ENCODE measurements around the gene DYNLT2. TPM values are rescaled to one million over a fixed set of nuclear protein-coding genes. Genes with fewer than 3 reads are reported as not detected.

The DYNLT2 gene
- total and polyA plus RNA-seq, 2 experiments from 2014 or later: 0.51 to 1.5 TPM

DNA sequence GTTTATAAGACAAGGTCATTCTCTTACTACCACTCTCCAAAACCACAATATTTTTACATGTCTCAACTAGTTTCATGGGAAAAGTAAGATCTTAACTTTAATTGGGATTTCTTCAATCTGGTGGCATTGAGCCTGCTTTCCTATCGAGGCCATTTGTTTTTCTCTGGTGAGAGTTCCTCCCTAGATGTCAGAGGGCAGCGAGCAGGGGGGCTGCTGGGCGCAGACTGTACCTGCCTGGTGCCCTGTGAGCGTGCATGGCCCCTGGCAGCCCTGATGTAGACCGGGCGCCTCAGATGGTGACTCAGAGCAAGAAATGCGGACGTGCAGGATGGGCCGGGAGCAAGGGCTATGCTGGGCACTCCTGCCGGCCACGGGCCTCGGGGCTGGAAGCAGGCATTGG is 27.3 kb upstream of the DYNLT2 start:
- H3K79me2 ChIP-seq (ENCODE audit: insufficient read depth): no peaks in the 10 kb centered on the region
- H3K4me1 ChIP-seq (ENCODE audit: insufficient read depth): no peaks in the 10 kb centered on the region
- no peak overlapping the region for H3K27ac ChIP-seq
- WGBS, 2 experiments (ENCODE audit: low coverage in 1 of 2, low lambda C conversion rate in 2 of 2, missing lambda C conversion rate in 2 of 2): 89 to 93% methylated on average over 12 of the region's 12 CpGs
- H2AFZ ChIP-seq: no peak overlapping the region
- no peaks in the 10 kb centered on the region for H3F3A ChIP-seq (ENCODE audit: insufficient read depth)
- no peak overlapping the region for H3K9ac ChIP-seq
- peaks cover 7% of the 10 kb centered on the region; the same call in 1 of the 2 replicates for H3K36me3 ChIP-seq (ENCODE audit: low read depth)
- no peaks in the 10 kb centered on the region for H3K27me3 ChIP-seq (replicated peaks; ENCODE audit: insufficient read depth)
- no peak for TF ChIP-seq EZH2phosphoT487 (IDR thresholded peaks at IDR 0.05; ENCODE audit: insufficient read depth, low read depth)
- TF ChIP-seq EZH2 (IDR thresholded peaks at IDR 0.05; ENCODE audit: insufficient read depth, poor library complexity, severe bottlenecking): no peak
- no peaks in the 10 kb centered on the region for H3K9me3 ChIP-seq (ENCODE audit: low read depth)
- H4K20me1 ChIP-seq (ENCODE audit: insufficient read depth): no peaks in the 10 kb centered on the region
- no peak overlapping the region for H3K4me3 ChIP-seq
- no peaks in the 10 kb centered on the region for H3K9me2 ChIP-seq (ENCODE audit: insufficient read depth)
- in situ Hi-C loops (cut with MboI): no loop called here
- no peak overlapping the region for H3K4me2 ChIP-seq (ENCODE audit: unreplicated experiment)
- no peak for DNase-seq

GRCh38 chr6:169777896-169778295 is 26.5 kb upstream of the DYNLT2 start:
- in situ Hi-C loops (cut with MboI): no loop called here
- Histone ChIP-seq H4K20me1 (ENCODE audit: insufficient read depth) (no peaks in the 10 kb centered on the region), H3K4me2 (ENCODE audit: unreplicated experiment) (no peak overlapping the region), H3K36me3 (ENCODE audit: low read depth) (peaks cover 10% of the 10 kb centered on the region; the same call in 1 of the 2 replicates), H3K79me2 (ENCODE audit: insufficient read depth) (no peaks in the 10 kb centered on the region), H3K9ac (no peak overlapping the region), H3K4me1 (ENCODE audit: insufficient read depth) (no peaks in the 10 kb centered on the region), H3K9me2 (ENCODE audit: insufficient read depth) (no peaks in the 10 kb centered on the region), H3F3A (ENCODE audit: insufficient read depth) (no peaks in the 10 kb centered on the region), H3K27me3 (replicated peaks; ENCODE audit: insufficient read depth) (no peaks in the 10 kb centered on the region), H3K9me3 (ENCODE audit: low read depth) (no peaks in the 10 kb centered on the region), H2AFZ (no peak overlapping the region), H3K4me3 (no peak overlapping the region), H3K27ac (no peak overlapping the region)
- WGBS, 2 experiments (ENCODE audit: low coverage in 1 of 2, low lambda C conversion rate in 2 of 2, missing lambda C conversion rate in 2 of 2): 93 to 96% methylated on average over 12 of the region's 12 CpGs
- TF ChIP-seq EZH2 (IDR thresholded peaks at IDR 0.05; ENCODE audit: insufficient read depth, poor library complexity, severe bottlenecking) (no peak), EZH2phosphoT487 (IDR thresholded peaks at IDR 0.05; ENCODE audit: insufficient read depth, low read depth) (no peak)
- DNase-seq: no peak

DNA sequence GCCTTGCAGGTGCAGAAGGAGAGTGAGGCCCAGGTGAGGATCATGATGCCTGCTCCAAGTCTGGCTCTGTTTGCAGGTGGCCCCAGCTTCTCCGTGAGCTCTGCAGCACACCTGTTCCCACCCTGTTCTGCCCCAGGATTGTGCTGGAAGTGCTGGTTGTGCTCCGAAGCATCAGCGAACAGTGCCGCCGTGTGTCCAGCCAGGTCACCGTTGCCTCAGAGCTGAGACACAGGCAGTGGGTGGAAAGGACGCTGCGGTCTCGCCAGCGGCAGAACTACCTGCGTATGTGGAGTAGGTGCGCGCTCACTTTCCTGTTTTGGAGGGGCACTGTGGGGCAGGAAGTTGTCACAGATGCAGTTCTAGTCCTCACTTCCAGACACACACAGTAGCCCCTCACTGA is 25.0 kb upstream of the DYNLT2 start:
- H3K4me2 ChIP-seq (ENCODE audit: unreplicated experiment): no peak overlapping the region
- H3K79me2 ChIP-seq (ENCODE audit: insufficient read depth): no peaks in the 10 kb centered on the region
- no peaks in the 10 kb centered on the region for H3K9me3 ChIP-seq (ENCODE audit: low read depth)
- TF ChIP-seq EZH2 (IDR thresholded peaks at IDR 0.05; ENCODE audit: insufficient read depth, poor library complexity, severe bottlenecking) (no peak), EZH2phosphoT487 (IDR thresholded peaks at IDR 0.05; ENCODE audit: insufficient read depth, low read depth) (no peak)
- H3K4me1 ChIP-seq (ENCODE audit: insufficient read depth): no peaks in the 10 kb centered on the region
- no peaks in the 10 kb centered on the region for H3K27me3 ChIP-seq (replicated peaks; ENCODE audit: insufficient read depth)
- in situ Hi-C loops (cut with MboI): no loop called here
- no peak overlapping the region for H3K9ac ChIP-seq
- no peaks in the 10 kb centered on the region for H3K9me2 ChIP-seq (ENCODE audit: insufficient read depth)
- no peaks in the 10 kb centered on the region for H3F3A ChIP-seq (ENCODE audit: insufficient read depth)
- no peak overlapping the region for H3K4me3 ChIP-seq
- DNase-seq: no peak
- WGBS, 2 experiments (ENCODE audit: low coverage in 1 of 2, low lambda C conversion rate in 2 of 2, missing lambda C conversion rate in 2 of 2): 96 to 98% methylated on average over 13 of the region's 13 CpGs
- H3K36me3 ChIP-seq (ENCODE audit: low read depth): peaks cover 11% of the 10 kb centered on the region; the same call in 1 of the 2 replicates
- H3K27ac ChIP-seq: no peak overlapping the region
- H2AFZ ChIP-seq: no peak overlapping the region
- no peaks in the 10 kb centered on the region for H4K20me1 ChIP-seq (ENCODE audit: insufficient read depth)

DNA sequence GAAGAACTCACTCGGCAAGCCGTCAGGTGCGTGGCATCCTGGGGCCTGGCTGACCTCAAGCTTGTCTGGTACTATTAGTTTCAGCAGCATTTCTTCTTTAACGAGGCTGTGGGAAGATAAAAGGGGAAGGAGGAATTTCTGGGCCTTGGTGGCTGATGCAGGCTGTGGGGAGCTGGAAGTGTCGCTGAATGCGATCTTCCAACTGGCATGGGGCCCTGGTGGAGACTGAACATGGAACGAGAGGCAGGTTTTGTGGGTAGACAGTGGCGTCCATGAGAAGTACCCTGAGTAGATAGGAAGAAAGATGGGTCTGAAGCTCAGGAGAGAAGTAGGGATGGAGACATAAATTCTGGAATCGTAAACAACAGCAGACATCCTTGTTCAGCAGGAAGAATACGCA is 23.9 kb upstream of the DYNLT2 start:
- no peaks in the 10 kb centered on the region for H4K20me1 ChIP-seq (ENCODE audit: insufficient read depth)
- H3F3A ChIP-seq (ENCODE audit: insufficient read depth): no peaks in the 10 kb centered on the region
- 0 out of 2 replicates have a peak, but pooled peaks cover 5% of the 10 kb centered on the region for H3K36me3 ChIP-seq (ENCODE audit: low read depth)
- in situ Hi-C loops (cut with MboI): no loop called here
- DNase-seq: no peak
- H3K9me2 ChIP-seq (ENCODE audit: insufficient read depth): no peaks in the 10 kb centered on the region
- no peak overlapping the region for H3K9ac ChIP-seq
- WGBS, 2 experiments (ENCODE audit: low coverage in 1 of 2, low lambda C conversion rate in 2 of 2, missing lambda C conversion rate in 2 of 2): 77 to 81% methylated on average over 10 of the region's 10 CpGs
- no peaks in the 10 kb centered on the region for H3K27me3 ChIP-seq (replicated peaks; ENCODE audit: insufficient read depth)
- no peaks in the 10 kb centered on the region for H3K9me3 ChIP-seq (ENCODE audit: low read depth)
- no peaks in the 10 kb centered on the region for H3K4me1 ChIP-seq (ENCODE audit: insufficient read depth)
- H2AFZ ChIP-seq: no peak overlapping the region
- no peak overlapping the region for H3K4me3 ChIP-seq
- no peak overlapping the region for H3K4me2 ChIP-seq (ENCODE audit: unreplicated experiment)
- no peaks in the 10 kb centered on the region for H3K79me2 ChIP-seq (ENCODE audit: insufficient read depth)
- no peak overlapping the region for H3K27ac ChIP-seq
- no peak for TF ChIP-seq EZH2 (IDR thresholded peaks at IDR 0.05; ENCODE audit: insufficient read depth, poor library complexity, severe bottlenecking)
- TF ChIP-seq EZH2phosphoT487 (IDR thresholded peaks at IDR 0.05; ENCODE audit: insufficient read depth, low read depth): no peak

GRCh38 chr6:169774347-169774746 is 23.0 kb upstream of the DYNLT2 start:
- Histone ChIP-seq H4K20me1 (ENCODE audit: insufficient read depth) (no peaks in the 10 kb centered on the region), H3K79me2 (ENCODE audit: insufficient read depth) (no peaks in the 10 kb centered on the region), H3K4me1 (ENCODE audit: insufficient read depth) (no peaks in the 10 kb centered on the region), H3K9ac (no peak overlapping the region), H3K9me2 (ENCODE audit: insufficient read depth) (no peaks in the 10 kb centered on the region), H3F3A (ENCODE audit: insufficient read depth) (no peaks in the 10 kb centered on the region), H2AFZ (no peak overlapping the region), H3K4me2 (ENCODE audit: unreplicated experiment) (no peak overlapping the region), H3K27ac (no peak overlapping the region), H3K36me3 (ENCODE audit: low read depth) (peaks cover 10% of the 10 kb centered on the region; the same call in 1 of the 2 replicates), H3K4me3 (no peak overlapping the region), H3K27me3 (replicated peaks; ENCODE audit: insufficient read depth) (no peaks in the 10 kb centered on the region), H3K9me3 (ENCODE audit: low read depth) (no peaks in the 10 kb centered on the region)
- no peak for TF ChIP-seq EZH2phosphoT487 (IDR thresholded peaks at IDR 0.05; ENCODE audit: insufficient read depth, low read depth)
- no peak for TF ChIP-seq EZH2 (IDR thresholded peaks at IDR 0.05; ENCODE audit: insufficient read depth, poor library complexity, severe bottlenecking)
- in situ Hi-C loops (cut with MboI): no loop called here
- DNase-seq: no peak
- WGBS, 2 experiments (ENCODE audit: low coverage in 1 of 2, low lambda C conversion rate in 2 of 2, missing lambda C conversion rate in 2 of 2): 95 to 98% methylated on average over 9 of the region's 9 CpGs

Data from GM23248 (cell line).